COLO829 (cell line): Measurements from ENCODE around the gene MRPL49.
"Not testable (repeated sequence)": the region's sequence is repeated elsewhere in the genome, so short reads cannot be mapped to it uniquely, and the experiment has no call there.

Source experiments
- DNase-seq: peaks from one replicate; pipeline ENCODE4 v3.0.0; 2012; ENCODE audit warnings: low spot score

Gene MRPL49

DNA sequence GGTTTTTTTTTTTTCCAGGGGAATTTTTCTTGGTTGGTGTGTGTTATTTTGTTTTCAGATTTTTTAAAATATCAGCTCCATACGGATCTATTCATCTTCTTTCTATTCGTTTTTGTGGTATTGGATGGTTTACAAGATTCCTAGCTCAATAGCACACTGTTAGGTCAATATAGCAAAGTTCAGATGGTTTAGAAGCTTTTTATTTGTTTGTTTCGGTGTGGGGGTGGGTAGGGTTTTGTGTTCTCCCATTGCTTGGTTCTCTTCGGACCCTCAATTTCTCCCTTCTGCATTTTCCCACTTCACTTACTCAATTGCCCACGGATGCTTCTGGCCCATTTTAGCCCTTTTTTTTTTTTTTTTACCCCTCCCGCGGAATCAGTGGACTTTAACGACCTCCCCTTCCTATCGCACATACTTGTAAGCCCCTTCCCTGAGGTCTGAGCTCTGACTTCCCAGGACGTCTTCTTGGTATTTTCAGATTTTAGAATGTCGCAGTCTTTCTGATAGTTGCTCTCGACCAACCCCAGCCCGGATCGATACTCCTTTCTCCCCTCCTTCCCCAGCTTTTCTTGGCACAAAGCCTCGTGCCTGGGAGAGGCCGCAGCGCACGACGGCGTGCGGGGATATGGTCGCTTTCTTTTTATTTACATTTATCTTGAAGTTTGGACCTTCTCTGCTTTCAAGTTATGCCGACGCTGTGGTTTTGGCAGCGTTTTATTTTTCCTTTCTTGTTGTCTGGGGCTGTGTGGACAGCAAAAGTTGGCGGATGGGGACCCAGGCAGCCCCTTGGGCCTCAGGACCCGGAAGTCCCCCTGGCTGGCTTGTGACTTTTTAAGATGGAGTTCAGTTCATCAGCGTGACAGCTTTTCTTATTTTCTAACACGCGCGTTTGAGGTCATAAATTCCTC is 43.5 kb downstream of the MRPL49 start:
- DNase-seq, result no peak

DNA sequence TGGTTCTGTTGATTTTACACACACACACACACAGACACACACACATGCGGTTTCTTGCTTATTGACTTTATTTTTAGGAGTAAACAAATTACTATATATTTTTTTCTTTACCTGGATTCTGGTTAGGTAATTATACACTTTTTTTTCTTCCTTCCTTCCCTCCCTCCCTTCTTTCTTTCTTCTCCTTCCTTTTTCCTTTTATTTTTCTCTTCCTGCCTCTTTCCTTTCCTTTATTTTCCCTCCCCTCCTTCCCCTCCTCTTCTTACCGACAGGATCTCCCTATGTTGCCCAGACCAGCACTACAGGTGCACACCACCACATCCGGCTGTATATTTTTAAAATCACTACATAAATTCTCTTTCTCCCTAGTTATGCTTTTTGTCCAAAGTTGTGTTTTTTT is 44.8 kb downstream of the MRPL49 start:
- DNase-seq, result no peak

- no peak for DNase-seq
Observed at GRCh38 chr11:65167656-65168055, 45.5 kb downstream of the MRPL49 start.

GRCh38 chr11:65169164-65169641 is 47.1 kb downstream of the MRPL49 start:
- no peak for DNase-seq

GRCh38 chr11:65170058-65170534 is 48.0 kb downstream of the MRPL49 start, which contains the start of gene SPDYC:
Gene SPDYC (plus strand): TSS chr11:65170233. CDS start chr11:65171358, 1,125 bp downstream.
- no peak for DNase-seq

- DNase-seq, result no peak
Observed at GRCh38 chr11:65172600-65172999, 50.5 kb downstream of the MRPL49 start.

DNA sequence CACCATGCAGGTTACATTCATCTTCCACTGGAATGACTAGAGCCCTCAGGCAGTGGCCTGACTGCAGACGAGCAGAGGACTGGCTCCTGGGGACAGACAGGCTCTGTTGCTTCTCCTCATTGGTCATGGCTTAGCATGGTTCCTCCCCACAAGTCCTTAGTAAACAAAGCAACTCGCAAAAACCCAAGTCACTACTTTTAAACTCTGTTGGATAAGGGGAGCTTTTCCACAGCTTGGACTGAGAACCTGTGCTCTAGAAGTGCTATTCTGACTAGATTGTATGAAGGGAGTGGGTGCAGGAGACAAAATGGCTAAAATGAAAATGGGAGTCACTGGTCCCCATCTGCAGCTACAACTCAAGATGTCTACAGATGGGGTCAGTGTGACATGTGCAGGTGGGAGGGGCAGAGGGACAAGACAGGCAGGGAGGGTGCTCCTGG is 52.5 kb downstream of the MRPL49 start:
- not testable (repeated sequence) for DNase-seq
